SK-N-SH (cell line): ENCODE data around the gene HAUS8. TPM values are rescaled to one million over a fixed set of nuclear protein-coding genes. Genes with fewer than 3 reads are reported as not detected.
A peak's percentile ranks its signal among the peaks of the same experiment; 100 is the strongest.

Source experiments
- CTCF ChIA-PET: fragments of 300-600, 350-600 bp; formaldehyde crosslinking; extraction: SDS; loops from one replicate; lab custom pipeline; 2021; lab: Yijun Ruan, JAX
- POLR2A ChIA-PET: fragments of 350-600 bp; sonication (Branson Sonifier 250); formaldehyde crosslinking; extraction: SDS; loops from one replicate; lab custom pipeline; 2020; ENCODE audit warnings: antibody characterized with exemption, inconsistent platforms; lab: Yijun Ruan, JAX
- DNase-seq: peaks from one replicate; pipeline ENCODE4 v3.0.0; 2012
- H2AFZ ChIP-seq: fragments of 200-600 bp; sonication (generic); 2 replicates; pipeline ENCODE4 v1.8.1; 2016; ENCODE audit warnings: antibody characterized with exemption, mild to moderate bottlenecking, low read depth
- H3F3A ChIP-seq: fragments of 200-600 bp; sonication (generic); replicated peaks from 2 replicates; pipeline ENCODE3; 2016; ENCODE audit warnings: antibody characterized with exemption, mild to moderate bottlenecking; ENCODE audit not compliant: insufficient read depth
- H3K27ac ChIP-seq, 2 experiments: fragments of 200-500 bp in 1 of 2; fragments of 200-600 bp in 1 of 2; sonication (Bioruptor generic) in 1 of 2; sonication (generic), shearing (Covaris generic) in 1 of 2; 2 replicates each; pipeline versions ENCODE4 v1.5.1 to v1.6.1; 2014 to 2016; ENCODE audit warnings: low read depth in 2 of 2, inconsistent platforms in 1 of 2, low read length in 1 of 2, mild to moderate bottlenecking in 1 of 2, mixed read lengths in 1 of 2
- H3K27me3 ChIP-seq: fragments of 200-600 bp; sonication (generic), shearing (Covaris generic); 2 replicates; pipeline ENCODE4 v1.6.1; 2016; ENCODE audit warnings: mixed run types; ENCODE audit not compliant: insufficient read depth
- H3K36me3 ChIP-seq, 2 experiments: fragments of 200-500 bp in 1 of 2; fragments of 200-600 bp in 1 of 2; sonication (Bioruptor generic) in 1 of 2; sonication (generic) in 1 of 2; replicated peaks in 1 of 2; 2 replicates each; pipeline versions ENCODE3 to v1.5.1; 2014 to 2016; ENCODE audit warnings: low read length in 1 of 2, mild to moderate bottlenecking in 1 of 2; ENCODE audit not compliant: insufficient read depth in 2 of 2, control insufficient read depth in 1 of 2
- H3K4me1 ChIP-seq, 2 experiments: fragments of 200-500 bp in 1 of 2; fragments of 200-600 bp in 1 of 2; sonication (Bioruptor generic) in 1 of 2; sonication (generic), shearing (Covaris generic) in 1 of 2; 2 replicates each; pipeline versions ENCODE4 v1.5.1 to v1.6.1; 2014 to 2016; ENCODE audit warnings: low read depth in 1 of 2, low read length in 1 of 2, mixed run types in 1 of 2; ENCODE audit not compliant: insufficient read depth in 2 of 2, control insufficient read depth in 1 of 2
- H3K4me2 ChIP-seq: fragments of 200-600 bp; sonication (generic), shearing (Covaris generic); 2 replicates; pipeline ENCODE4 v1.6.1; 2017; ENCODE audit warnings: mixed run types
- H3K4me3 ChIP-seq, 2 experiments: fragments of 200-500 bp in 1 of 2; fragments of 200-600 bp in 1 of 2; sonication (Bioruptor generic) in 1 of 2; sonication (generic), shearing (Covaris generic) in 1 of 2; 2 replicates each; pipeline versions ENCODE4 v1.5.1 to v1.8.1; 2014 to 2016; ENCODE audit warnings: low read depth in 2 of 2, inconsistent platforms in 1 of 2, low read length in 1 of 2, mild to moderate bottlenecking in 1 of 2, mixed read lengths in 1 of 2, moderate library complexity in 1 of 2
- H3K79me2 ChIP-seq: fragments of 200-600 bp; sonication (generic); 2 replicates; pipeline ENCODE4 v1.8.1; 2017; ENCODE audit warnings: mild to moderate bottlenecking; ENCODE audit not compliant: insufficient read depth
- H3K9ac ChIP-seq: fragments of 200-600 bp; sonication (generic); 2 replicates; pipeline ENCODE4 v1.6.1; 2017; ENCODE audit warnings: mixed run types
- H3K9me2 ChIP-seq: fragments of 200-600 bp; sonication (generic); 2 replicates; pipeline ENCODE4 v1.6.1; 2017; ENCODE audit warnings: mixed run types
- H3K9me3 ChIP-seq: fragments of 200-600 bp; sonication (generic); 2 replicates; pipeline ENCODE4 v1.6.1; 2017; ENCODE audit warnings: mixed run types, mild to moderate bottlenecking, moderate library complexity
- H4K20me1 ChIP-seq: fragments of 200-600 bp; sonication (generic); 2 replicates; pipeline ENCODE4 v1.6.1; 2017; ENCODE audit warnings: mild to moderate bottlenecking, mixed run types; ENCODE audit not compliant: insufficient read depth
- CTCF ChIP-seq: fragments of 200-600 bp; sonication (generic); IDR thresholded peaks from 2 replicates; pipeline ENCODE4 v1.6.1; 2017; ENCODE audit warnings: antibody characterized with exemption, mild to moderate bottlenecking, moderate library complexity
- FOXM1 ChIP-seq: IDR thresholded peaks from 2 replicates; pipeline ENCODE4 v1.4.0; 2012; ENCODE audit warnings: low read depth, mild to moderate bottlenecking
- MEF2A ChIP-seq: IDR thresholded peaks from 2 replicates; pipeline ENCODE4 v1.4.0; 2012; ENCODE audit warnings: low read depth, borderline replicate concordance
- MXI1 ChIP-seq: IDR thresholded peaks from 2 replicates; pipeline ENCODE4 v1.6.1; 2012; ENCODE audit warnings: mild to moderate bottlenecking, low read depth, low read length, improper control_type of control experiment
- PBX3 ChIP-seq: IDR thresholded peaks from 2 replicates; pipeline ENCODE4; 2012
- RXRA ChIP-seq: IDR thresholded peaks from 2 replicates; pipeline ENCODE4 v1.4.0; 2012; ENCODE audit warnings: low read depth, mild to moderate bottlenecking, borderline replicate concordance
- SIN3A ChIP-seq: IDR thresholded peaks from 2 replicates; pipeline ENCODE4 v1.6.1; 2012; ENCODE audit warnings: low read depth, mild to moderate bottlenecking, low read length, moderate library complexity, borderline replicate concordance
- USF1 ChIP-seq: IDR thresholded peaks from 2 replicates; pipeline ENCODE4 v1.4.0; 2012; ENCODE audit warnings: low read depth, borderline replicate concordance
- YY1 ChIP-seq: IDR thresholded peaks from 2 replicates; pipeline ENCODE4 v1.4.0; 2012; ENCODE audit warnings: low read depth, mild to moderate bottlenecking
- WGBS: methylation state at CpG from one replicate; pipeline ENCODE4 v1.1.6; 2017; ENCODE audit warnings: low lambda C conversion rate; 5-methylcytosine and 5-hydroxymethylcytosine counted together
- polyA plus RNA-seq, 3 experiments: library from polyadenylated mRNA; depleted of rRNA; stranded (reverse); fragments of >200 nt; gene quantifications; 2 replicates each; pipeline ENCODE4 v1.2.3, GENCODE V29; 2012

The HAUS8 gene
- polyA plus RNA-seq, 1 of the 3 experiments (the other 2 are of a cell fraction), result 9.6 TPM

GRCh38 chr19:17021328-17021727 lies 53.9 kb downstream of the HAUS8 start:
- peaks cover 41% of the 10 kb centered on the region for H3K27me3 ChIP-seq
- H3F3A ChIP-seq, result no peaks in the 10 kb centered on the region
- ChIA-PET CTCF (interaction anchor here (0.7 kb wide), 1 partner anchor 31 kb away, joined by 3 read pairs; no protein-coding TSS in a partner anchor), POLR2A (no interaction called here)
- DNase-seq, result no peak
- no peak overlapping the region for H2AFZ ChIP-seq
- no peaks in the 10 kb centered on the region for H4K20me1 ChIP-seq
- H3K36me3 ChIP-seq, result no peaks in the 10 kb centered on the region
- WGBS, result 20% methylated on average over 1 of the region's 1 CpG
- no peak overlapping the region for H3K4me3 ChIP-seq
- no peaks in the 10 kb centered on the region for H3K4me1 ChIP-seq
- no peak overlapping the region for H3K4me2 ChIP-seq
- no peaks in the 10 kb centered on the region for H3K9me3 ChIP-seq
- no peak for TF ChIP-seq FOXM1
- no peak for TF ChIP-seq PBX3
- TF ChIP-seq YY1, result no peak
- no peak for TF ChIP-seq MXI1
- TF ChIP-seq USF1, result no peak
- TF ChIP-seq MEF2A, result no peak
- no peaks in the 10 kb centered on the region for H3K9me2 ChIP-seq
- no peaks in the 10 kb centered on the region for H3K79me2 ChIP-seq
- H3K9ac ChIP-seq, result no peak overlapping the region
- H3K27ac ChIP-seq, result no peak overlapping the region

GRCh38 chr19:17020823-17021222 lies 54.4 kb downstream of the HAUS8 start:
- CTCF ChIA-PET, result interaction anchor here (0.7 kb wide), 1 partner anchor 32 kb away, joined by 3 read pairs; no protein-coding TSS in a partner anchor
- no peaks in the 10 kb centered on the region for H3K79me2 ChIP-seq
- H3K9me3 ChIP-seq, result no peaks in the 10 kb centered on the region
- 0 out of 2 replicates have a peak, but pooled peaks have one; percentile 22 for TF ChIP-seq USF1
- TF ChIP-seq RXRA, result no peak
- TF ChIP-seq SIN3A, result no peak
- TF ChIP-seq CTCF, result no peak
- H3K9ac ChIP-seq, result no peak overlapping the region
- H3K27me3 ChIP-seq, result peaks cover 41% of the 10 kb centered on the region
- no peaks in the 10 kb centered on the region for H4K20me1 ChIP-seq
- H3K4me3 ChIP-seq, result no peak overlapping the region
- no peak overlapping the region for H2AFZ ChIP-seq
- no peak overlapping the region for H3K4me2 ChIP-seq
- no peaks in the 10 kb centered on the region for H3K36me3 ChIP-seq
- no peaks in the 10 kb centered on the region for H3K4me1 ChIP-seq
- no peak overlapping the region for H3K27ac ChIP-seq
- POLR2A ChIA-PET, result no interaction called here
- no peaks in the 10 kb centered on the region for H3F3A ChIP-seq
- no peaks in the 10 kb centered on the region for H3K9me2 ChIP-seq
- no peak for DNase-seq
- WGBS, result 87% methylated on average over 2 of the region's 2 CpGs
